Body of pancreas (tissue), 4 donors: ENCODE measurements around the gene UPF2. TPM values are rescaled to one million over a fixed set of nuclear protein-coding genes. Genes with fewer than 3 reads are reported as not detected.
A peak's percentile ranks its signal among the peaks of the same experiment; 100 is the strongest.

Experiments
- ATAC-seq: fragments of 150-250 bp; one replicate; pipeline ENCODE4 v1.9.1; 2016
- DNase-seq, 4 donors: peaks; one replicate each; pipeline ENCODE4 v3.0.0-alpha.2; 2019
- H3K27ac ChIP-seq, 4 donors: fragments of 200-600 bp; sonication (generic); 1 replicate in 3 of 4; 2 replicates in 1 of 4; pipeline versions ENCODE4 v1.5.1 to v1.6.1; 2016 to 2019; ENCODE audit warnings: mild to moderate bottlenecking in 1 of 4, mixed read lengths in 1 of 4, moderate library complexity in 1 of 4
- H3K27me3 ChIP-seq, 2 donors: fragments of 200-600 bp; sonication (generic); one replicate each; pipeline ENCODE4 v1.6.0; 2016; ENCODE audit warnings: mild to moderate bottlenecking in 1 of 2
- H3K36me3 ChIP-seq, 2 donors: fragments of 200-600 bp; sonication (generic); replicated peaks in 1 of 2; 2 replicates each; pipeline ENCODE4 v1.5.1; 2016; ENCODE audit warnings: low read depth in 2 of 2; ENCODE audit not compliant: insufficient read depth in 1 of 2
- H3K4me1 ChIP-seq: fragments of 200-600 bp; sonication (generic); one replicate; pipeline ENCODE4 v1.6.0; 2016
- H3K4me3 ChIP-seq, 2 donors: fragments of 200-600 bp; sonication (generic); 1 replicate in 1 of 2; 2 replicates in 1 of 2; pipeline ENCODE4 v1.5.1; 2016 to 2019
- H3K9me3 ChIP-seq, 3 donors: fragments of 200-600 bp; sonication (generic); 1 replicate in 2 of 3; 2 replicates in 1 of 3; pipeline ENCODE4 v1.5.1; 2016
- CTCF ChIP-seq, 7 experiments: fragments of 450-650 bp in 4 of 7; fragments of 200-600 bp in 3 of 7; sonication (generic) in 3 of 7; IDR thresholded peaks; one replicate each; pipeline ENCODE4 v1.5.1; 2016 to 2019; ENCODE audit warnings: antibody characterized with exemption in 7 of 7
- POLR2A ChIP-seq, 3 donors: fragments of 450-650 bp; IDR thresholded peaks; one replicate each; pipeline ENCODE4 v1.6.1; 2016; ENCODE audit warnings: antibody characterized with exemption in 3 of 3, mild to moderate bottlenecking in 2 of 3
- WGBS, 2 donors: methylation state at CpG; one replicate each; pipeline ENCODE4 v1.1.5; 2017; 5-methylcytosine and 5-hydroxymethylcytosine counted together
- intact Hi-C: fragments of 100-400 bp; cut with DNase I; formaldehyde crosslinking; loops from one replicate; pipeline ENCODE4 v1.15.1; 2023
- total RNA-seq, 2 donors: library from RNA; depleted of rRNA; stranded (reverse); fragments of >200 nt; gene quantifications; one replicate each; pipeline ENCODE4 v1.1.0, GENCODE V29; 2016

UPF2 gene
- total RNA-seq, 2 donors from 2014 or later, result 11.2 to 16.9 TPM

GRCh38 chr10:11878776-11879175 is 163.8 kb downstream of the UPF2 start:
- Histone ChIP-seq H3K4me3 (no peak overlapping the region), H3K36me3 (no peaks in the 10 kb centered on the region), H3K27ac (no peak overlapping the region), H3K9me3 (no peaks in the 10 kb centered on the region), H3K27me3 (no peaks in the 10 kb centered on the region), H3K4me1 (peaks cover 50% of the 10 kb centered on the region)
- TF ChIP-seq CTCF (IDR thresholded peaks at IDR 0.05) (no peak), POLR2A (IDR thresholded peaks at IDR 0.05) (no peak)
- intact Hi-C loops, result no loop called here
- whole genome bisulfite sequencing, 2 donors, result 85 to 94% methylated on average over 5 to 8 of the region's 12 CpGs
- DNase-seq (no peak), ATAC-seq (no peak)

- Histone ChIP-seq H3K36me3 (no peaks in the 10 kb centered on the region), H3K9me3 (no peaks in the 10 kb centered on the region), H3K4me3 (no peak overlapping the region), H3K27me3 (no peaks in the 10 kb centered on the region), H3K4me1 (peaks cover 50% of the 10 kb centered on the region), H3K27ac (peak overlapping the region; percentile 90 to 94 (median 90))
- intact Hi-C loops, result no loop called here
- 84 to 94% methylated on average over 11 to 13 of the region's 13 CpGs for WGBS, 2 donors
- DNase-seq (no peak), ATAC-seq (no peak)
- TF ChIP-seq POLR2A (IDR thresholded peaks at IDR 0.05) (no peak), CTCF (IDR thresholded peaks at IDR 0.05) (no peak)
These were observed 165.1 kb downstream of the UPF2 start for GRCh38 chr10:11877591-11877905.

DNA sequence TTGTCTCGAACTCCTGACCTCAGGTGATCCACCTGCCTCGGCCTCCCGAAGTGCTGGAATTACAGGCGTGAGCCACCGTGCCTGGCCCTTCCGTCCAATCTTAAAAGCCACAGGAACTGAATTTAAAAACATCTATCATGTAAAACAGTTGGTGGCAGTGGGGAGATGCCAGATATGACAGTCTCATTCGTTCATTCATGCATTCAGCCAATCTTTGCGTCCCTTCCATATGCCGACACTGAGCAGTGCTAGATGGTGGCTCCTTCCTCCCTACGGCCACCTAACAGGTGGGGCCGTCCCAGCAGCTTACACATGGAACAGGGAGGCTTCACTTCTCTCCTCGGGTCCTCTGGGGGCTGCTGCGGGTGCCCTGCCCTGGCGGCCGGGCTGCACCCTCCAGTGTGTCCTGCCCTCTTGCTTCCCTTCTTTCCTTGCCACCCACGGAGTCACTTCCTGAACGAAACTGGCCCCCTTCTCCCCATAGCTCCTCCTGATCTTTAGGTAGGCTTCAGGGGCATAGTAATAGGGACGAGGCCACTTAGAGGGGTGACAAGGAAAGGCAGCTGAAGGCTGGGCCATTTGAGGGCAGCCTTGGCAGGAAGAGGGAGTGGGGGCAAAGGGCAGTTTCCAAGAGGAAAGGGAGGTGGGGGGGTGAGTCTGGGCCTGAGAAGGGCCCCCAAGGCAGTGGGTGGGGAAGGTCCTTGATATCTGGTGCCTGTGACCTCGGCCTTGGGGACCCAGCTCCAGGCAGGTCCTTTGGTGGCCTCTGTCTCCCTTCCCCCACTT is 165.6 kb downstream of the UPF2 start:
- Histone ChIP-seq H3K27me3 (no peaks in the 10 kb centered on the region), H3K36me3 (no peaks in the 10 kb centered on the region), H3K27ac (peak overlapping the region; percentile 90 to 94 (median 90)), H3K4me3 (no peak overlapping the region), H3K4me1 (peaks cover 48% of the 10 kb centered on the region), H3K9me3 (no peaks in the 10 kb centered on the region)
- DNase-seq, result no peak
- intact Hi-C loops, result no loop called here
- TF ChIP-seq POLR2A (IDR thresholded peaks at IDR 0.05) (no peak), CTCF (IDR thresholded peaks at IDR 0.05) (no peak)
- ATAC-seq, result no peak
- 87 to 96% methylated on average over 19 of the region's 19 CpGs for WGBS, 2 donors

DNA sequence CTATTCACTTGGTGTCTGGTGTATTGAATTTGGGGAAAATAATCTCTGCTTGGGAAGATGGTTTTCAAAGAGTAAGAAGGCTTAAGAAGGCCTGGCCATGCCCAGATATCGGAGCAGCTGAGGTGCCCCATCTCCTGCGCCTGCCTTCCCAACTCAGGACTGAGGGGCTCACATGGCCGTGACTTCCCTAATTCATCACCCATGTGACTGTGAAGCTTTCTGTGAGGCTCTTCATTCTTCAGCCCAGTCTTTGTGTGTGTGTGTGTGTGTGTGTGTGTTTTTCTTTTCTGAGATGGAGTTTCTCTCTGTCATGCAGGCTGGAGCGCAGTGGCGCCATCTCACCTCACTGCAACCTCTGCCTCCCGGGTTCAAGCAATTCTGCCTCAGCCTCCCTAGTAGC is 166.3 kb downstream of the UPF2 start:
- Histone ChIP-seq H3K4me3 (no peak overlapping the region), H3K27me3 (no peaks in the 10 kb centered on the region), H3K4me1 (peaks cover 41% of the 10 kb centered on the region), H3K36me3 (no peaks in the 10 kb centered on the region), H3K27ac (peak overlapping the region; percentile 90 to 94 (median 90)), H3K9me3 (no peaks in the 10 kb centered on the region)
- 97 to 98% methylated on average over 4 to 6 of the region's 6 CpGs for WGBS, 2 donors
- ATAC-seq, result no peak
- intact Hi-C loops, result no loop called here
- TF ChIP-seq POLR2A (IDR thresholded peaks at IDR 0.05), result no peak
- no peak for TF ChIP-seq CTCF (IDR thresholded peaks at IDR 0.05)
- DNase-seq, result no peak
